ENCODE measurements around the gene FOXF2.
A peak's percentile ranks its signal among the peaks of the same experiment; 100 is the strongest.

The FOXF2 gene

GRCh38 chr6:1390133-1390945 lies 963 bp downstream of the FOXF2 start:
- DNase-seq (ENCODE audit: low read depth in 2 of 2, low spot score in 1 of 2): no peak

GRCh38 chr6:1390946-1391799 lies 1.8 kb downstream of the FOXF2 start:
- DNase-seq (ENCODE audit: low read depth in 2 of 2, low spot score in 1 of 2): no peak

GRCh38 chr6:1391800-1392309 lies 2.5 kb downstream of the FOXF2 start:
- DNase-seq (ENCODE audit: low read depth in 2 of 2, low spot score in 1 of 2): no peak

GRCh38 chr6:1392813-1393640 lies 3.7 kb downstream of the FOXF2 start:
- no peak for DNase-seq (ENCODE audit: low read depth in 2 of 2, low spot score in 1 of 2)

GRCh38 chr6:1393641-1394283 lies 4.4 kb downstream of the FOXF2 start:
- DNase-seq (ENCODE audit: low read depth in 2 of 2, low spot score in 1 of 2): no peak

GRCh38 chr6:1394514-1395463 lies 5.4 kb downstream of the FOXF2 start:
- DNase-seq (ENCODE audit: low read depth in 2 of 2, low spot score in 1 of 2): no peak

GRCh38 chr6:1395506-1395905 lies 6.1 kb downstream of the FOXF2 start:
- DNase-seq (ENCODE audit: low read depth in 2 of 2, low spot score in 1 of 2): no peak

GRCh38 chr6:1395941-1396908 lies 6.8 kb downstream of the FOXF2 start:
- no peak for DNase-seq (ENCODE audit: low read depth in 2 of 2, low spot score in 1 of 2)

- peak; percentile 43 to 50 for DNase-seq (ENCODE audit: low read depth in 2 of 2, low spot score in 1 of 2)
These were observed 7.8 kb downstream of the FOXF2 start for GRCh38 chr6:1396952-1397868.

- DNase-seq (ENCODE audit: low read depth in 2 of 2, low spot score in 1 of 2): no peak
These were observed 9.9 kb downstream of the FOXF2 start for GRCh38 chr6:1399085-1399780.

GRCh38 chr6:1400126-1400850 lies 10.9 kb downstream of the FOXF2 start:
- DNase-seq (ENCODE audit: low read depth in 2 of 2, low spot score in 1 of 2): no peak

GRCh38 chr6:1402369-1402768 lies 13.0 kb downstream of the FOXF2 start:
- DNase-seq (ENCODE audit: low read depth in 2 of 2, low spot score in 1 of 2): no peak

GRCh38 chr6:1402868-1403267 lies 13.5 kb downstream of the FOXF2 start:
- no peak for DNase-seq (ENCODE audit: low read depth in 2 of 2, low spot score in 1 of 2)

GRCh38 chr6:1403851-1404712 lies 14.7 kb downstream of the FOXF2 start:
- no peak for DNase-seq (ENCODE audit: low read depth in 2 of 2, low spot score in 1 of 2)

GRCh38 chr6:1404713-1405098 lies 15.3 kb downstream of the FOXF2 start:
- DNase-seq (ENCODE audit: low read depth in 2 of 2, low spot score in 1 of 2): no peak

All from stimulated activated CD8-positive, alpha-beta memory T cell treated with anti-CD3 and anti-CD28 coated beads, Interleukin-4, amount 100 ng/mL, for 4 hours (primary cell).